HG03135 (cell line): ENCODE data around the gene KLHL17.

Source experiments
- ATAC-seq: cut with Tn5 transposase; IDR thresholded peaks from one replicate; pipeline ENCODE4 v1.9.1; 2021; ENCODE audit warnings: mild to moderate bottlenecking, moderate library complexity; ENCODE audit not compliant: unreplicated experiment

Gene KLHL17

GRCh38 chr1:921011-921837 lies 39.2 kb upstream of the KLHL17 start:
- no peak for ATAC-seq

DNA sequence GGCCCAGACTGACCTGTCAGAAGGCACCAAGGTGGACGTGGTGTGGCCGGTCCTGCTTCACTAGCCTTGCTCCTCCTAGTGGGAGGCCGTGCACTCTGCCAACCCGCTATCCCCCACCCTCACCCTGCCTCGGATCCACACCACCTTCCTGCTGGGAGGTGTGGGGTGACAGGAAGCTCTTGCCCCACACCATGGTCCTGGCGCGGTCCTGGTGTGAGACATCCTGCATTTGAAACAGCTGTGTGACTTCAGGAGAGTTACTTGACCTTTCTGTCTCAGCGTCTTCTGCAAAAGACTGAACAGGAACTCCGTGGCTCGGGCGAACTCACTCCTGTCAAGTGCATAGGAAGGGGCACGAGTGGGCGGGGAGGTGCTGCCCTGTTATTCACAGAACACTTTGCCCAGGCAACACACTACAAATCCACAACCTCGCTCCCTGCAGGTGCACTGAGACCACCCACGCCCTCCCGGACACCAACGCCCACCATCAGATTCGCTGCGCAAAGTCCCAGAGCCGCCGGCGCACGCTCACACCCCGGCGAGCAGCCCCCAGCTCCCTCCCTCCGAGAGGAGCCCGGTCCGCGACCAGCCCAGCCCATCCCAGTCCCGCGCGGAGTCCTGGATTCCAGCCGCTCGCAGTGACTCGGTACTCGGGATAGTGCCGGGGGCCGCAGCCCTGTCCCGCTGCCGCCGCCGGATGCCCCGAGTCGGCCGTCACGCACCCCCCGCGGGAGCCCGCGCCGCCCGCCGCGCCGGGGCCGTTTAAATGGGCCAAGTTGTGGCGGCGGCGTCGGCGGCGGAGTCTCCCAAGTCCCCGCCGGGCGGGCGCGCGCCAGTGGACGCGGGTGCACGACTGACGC lies 37.0 kb upstream of the KLHL17 start, which contains the start of gene SAMD11:
Gene SAMD11, plus strand, starts transcription at position 793 of the 860 bp plus-strand sequence. CDS start 509 bp downstream, outside the sequence.
- ATAC-seq, result no peak

DNA sequence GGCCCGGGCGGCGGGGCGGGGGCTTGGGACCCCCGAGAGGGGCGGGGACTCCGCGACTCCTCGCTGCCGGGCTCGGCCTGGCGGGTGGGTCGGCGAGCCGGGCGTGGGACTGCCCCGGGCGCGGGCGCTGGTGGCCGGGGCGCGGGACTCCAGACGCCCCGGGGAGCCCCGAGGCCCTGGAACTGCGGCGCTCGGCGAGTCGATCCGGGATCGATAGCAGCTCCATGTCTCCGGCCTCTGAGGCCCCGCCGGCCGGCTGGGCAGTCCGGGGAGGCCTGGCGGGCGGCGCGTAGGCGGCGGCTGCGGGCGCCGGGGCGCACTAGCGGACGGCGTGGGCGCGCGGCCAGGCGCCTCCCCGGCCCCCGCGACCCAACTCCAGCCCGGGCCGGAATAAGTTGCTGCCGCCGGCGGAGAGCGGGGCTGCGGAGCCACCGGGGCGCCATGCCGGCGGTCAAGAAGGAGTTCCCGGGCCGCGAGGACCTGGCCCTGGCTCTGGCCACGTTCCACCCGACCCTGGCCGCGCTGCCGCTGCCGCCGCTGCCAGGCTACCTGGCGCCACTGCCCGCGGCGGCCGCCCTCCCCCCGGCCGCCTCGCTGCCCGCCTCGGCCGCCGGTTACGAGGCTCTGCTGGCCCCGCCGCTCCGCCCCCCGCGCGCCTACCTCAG lies 36.3 kb upstream of the KLHL17 start:
- ATAC-seq, result no peak

GRCh38 chr1:924656-925560 lies 35.5 kb upstream of the KLHL17 start:
- ATAC-seq, result no peak

- ATAC-seq, result no peak
Observed at GRCh38 chr1:925561-926421, 34.6 kb upstream of the KLHL17 start.

GRCh38 chr1:927234-927633 lies 33.1 kb upstream of the KLHL17 start:
- ATAC-seq, result no peak

- ATAC-seq, result no peak
Observed at GRCh38 chr1:927748-928147, 32.6 kb upstream of the KLHL17 start.

GRCh38 chr1:928825-929661 lies 31.3 kb upstream of the KLHL17 start:
- ATAC-seq, result no peak

GRCh38 chr1:929712-930632 lies 30.4 kb upstream of the KLHL17 start:
- ATAC-seq, result no peak

- no peak for ATAC-seq
Observed at GRCh38 chr1:930633-931138, 29.7 kb upstream of the KLHL17 start.

GRCh38 chr1:931380-932172 lies 28.8 kb upstream of the KLHL17 start:
- no peak for ATAC-seq

DNA sequence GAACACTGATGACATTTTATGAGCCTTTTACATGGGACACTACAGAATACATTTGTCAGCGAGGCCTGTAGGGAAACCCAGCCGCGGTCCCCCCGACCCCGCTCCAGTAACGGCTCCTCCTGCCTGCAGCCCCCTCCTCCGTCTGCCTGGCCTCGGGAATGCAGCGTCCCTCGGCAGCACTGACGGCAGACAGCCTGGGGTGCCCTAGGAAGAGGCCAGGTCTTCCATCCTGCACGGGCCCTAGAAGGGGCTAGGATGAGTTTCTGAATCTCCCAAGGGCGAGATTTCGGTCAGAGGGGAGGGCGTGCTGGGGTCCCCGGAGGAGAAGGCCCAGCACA lies 28.2 kb upstream of the KLHL17 start:
- no peak for ATAC-seq

DNA sequence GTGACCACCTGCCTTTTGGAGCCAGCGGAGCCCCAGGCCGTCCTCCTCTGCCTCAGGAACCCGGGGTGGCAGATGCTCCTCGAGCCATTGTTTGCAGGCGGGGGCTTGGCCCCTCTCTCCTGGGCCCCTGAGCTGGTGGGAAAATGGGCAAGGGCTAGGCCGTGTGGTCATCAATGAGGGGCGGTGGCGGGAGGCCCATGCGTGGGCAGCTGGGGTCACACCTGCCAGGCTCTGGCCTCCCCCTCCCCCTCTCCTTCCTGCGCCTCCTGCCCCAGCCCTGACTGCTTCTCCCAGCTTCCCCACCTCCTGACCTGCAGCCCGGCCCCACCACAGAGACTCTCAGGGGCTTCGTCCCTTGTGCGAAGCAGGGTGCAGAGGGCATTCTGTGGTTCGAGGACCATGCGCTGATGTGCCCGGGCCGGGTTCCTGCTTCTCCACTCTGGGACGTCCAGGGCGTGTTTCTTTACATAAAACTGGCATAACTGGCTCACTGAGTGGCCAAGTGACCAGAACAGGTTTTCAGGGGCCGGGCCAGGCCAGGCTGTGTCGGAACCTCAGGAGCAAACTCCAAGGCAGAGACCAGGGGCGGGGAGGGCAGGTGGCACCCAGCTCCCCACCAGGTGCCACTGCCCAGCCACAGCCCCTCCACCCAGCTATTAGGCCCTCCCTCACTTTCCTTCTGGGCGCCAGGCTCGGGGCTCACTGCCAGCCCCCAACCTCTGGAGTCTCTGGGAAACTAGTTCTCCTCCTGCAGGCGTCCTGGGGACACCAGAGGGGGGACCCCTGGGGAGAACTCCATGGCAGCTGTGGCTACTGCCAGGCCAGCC lies 27.4 kb upstream of the KLHL17 start:
- ATAC-seq, result no peak

- ATAC-seq, result no peak
Observed at GRCh38 chr1:933603-933940, 26.8 kb upstream of the KLHL17 start.

DNA sequence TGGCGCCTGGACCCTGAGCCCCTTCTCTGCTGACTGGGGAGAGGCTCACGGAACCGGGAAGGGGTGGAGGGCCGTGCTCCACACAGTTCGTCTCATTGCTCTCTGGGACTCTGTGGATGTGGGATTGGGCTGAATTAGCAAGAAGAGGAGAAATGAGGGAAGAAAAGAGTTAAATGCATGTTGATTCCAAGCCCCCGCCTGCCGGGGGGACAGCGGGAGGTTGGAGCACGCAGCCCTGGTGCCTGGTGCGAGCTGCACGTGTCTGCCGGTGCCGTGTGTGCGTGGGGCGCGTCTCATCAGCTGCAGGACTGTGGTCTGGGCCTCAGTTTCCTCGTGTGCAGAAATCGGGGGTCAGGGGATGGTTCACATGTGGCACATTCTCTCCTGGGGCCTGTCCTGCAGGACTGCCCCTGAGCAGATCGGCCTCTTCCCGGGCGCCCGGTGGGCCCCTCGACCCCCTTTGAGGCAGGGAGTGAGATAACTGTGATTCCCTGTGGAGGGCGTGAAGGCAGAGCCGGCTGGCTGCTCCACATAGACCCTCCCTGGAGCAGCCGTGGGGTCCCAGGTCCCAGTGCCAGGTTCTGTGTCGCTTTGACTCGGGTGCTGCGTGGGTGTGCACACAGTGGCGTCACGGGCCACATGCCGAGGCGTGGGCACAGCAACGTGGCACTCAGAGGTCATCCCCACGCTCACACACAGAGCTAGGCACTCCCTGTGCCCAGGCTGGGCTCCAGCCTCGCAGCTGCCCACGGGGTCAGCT lies 25.2 kb upstream of the KLHL17 start:
- no peak for ATAC-seq
